GM21360 (cell line): ENCODE results near the gene FCHSD2.

Experiments used
- ATAC-seq: cut with Tn5 transposase; IDR thresholded peaks from one replicate; pipeline ENCODE4 v1.9.1; 2021; ENCODE audit warnings: mild to moderate bottlenecking, moderate library complexity; ENCODE audit not compliant: unreplicated experiment

The FCHSD2 gene

GRCh38 chr11:73172992-73173656 lies 31.0 kb upstream of the FCHSD2 start:
- ATAC-seq, result no peak

GRCh38 chr11:73171436-73172161 lies 29.5 kb upstream of the FCHSD2 start:
- ATAC-seq, result no peak

- ATAC-seq, result no peak
Observed at GRCh38 chr11:73170140-73170539, 28.0 kb upstream of the FCHSD2 start.

GRCh38 chr11:73168925-73169579 lies 26.9 kb upstream of the FCHSD2 start:
- ATAC-seq, result no peak

- ATAC-seq, result no peak
Observed at GRCh38 chr11:73167363-73167954, 25.3 kb upstream of the FCHSD2 start.

DNA sequence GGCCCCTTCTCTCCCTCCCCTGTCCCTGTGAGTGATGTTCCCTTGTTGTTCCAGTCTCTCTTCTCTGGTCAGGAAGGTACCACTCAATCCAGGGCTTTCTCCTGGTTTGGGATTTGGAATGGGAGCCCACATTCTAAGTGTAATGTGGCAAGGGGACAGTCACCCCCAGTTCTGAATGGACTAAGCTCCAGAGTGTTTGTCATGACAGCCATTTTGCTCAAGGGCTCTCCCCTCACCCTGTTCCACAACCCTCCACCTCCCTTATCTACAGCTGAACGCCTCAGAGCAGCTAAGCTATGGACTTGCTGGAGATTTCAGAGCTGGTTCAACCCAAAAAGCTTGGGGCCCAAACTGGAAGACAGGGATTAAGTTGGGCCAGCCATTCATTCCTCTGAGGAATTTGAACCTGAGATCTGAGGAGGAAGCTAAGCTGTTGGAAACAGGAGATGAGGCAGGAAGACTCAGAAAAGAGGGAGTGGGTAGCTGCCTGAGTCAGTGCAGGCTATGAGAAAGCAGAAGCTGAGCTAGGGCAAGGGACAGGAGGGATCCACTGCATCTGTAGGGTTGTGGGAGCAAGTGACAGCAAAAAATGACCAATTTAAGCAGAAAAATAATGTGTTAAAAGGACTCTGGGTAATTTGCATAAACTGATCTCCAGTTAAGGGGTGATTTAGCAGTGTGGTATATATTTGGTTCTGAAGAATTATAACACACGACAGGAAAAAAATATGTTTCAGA lies 22.9 kb upstream of the FCHSD2 start:
- no peak for ATAC-seq

GRCh38 chr11:73163638-73164174 lies 21.6 kb upstream of the FCHSD2 start:
- no peak for ATAC-seq

DNA sequence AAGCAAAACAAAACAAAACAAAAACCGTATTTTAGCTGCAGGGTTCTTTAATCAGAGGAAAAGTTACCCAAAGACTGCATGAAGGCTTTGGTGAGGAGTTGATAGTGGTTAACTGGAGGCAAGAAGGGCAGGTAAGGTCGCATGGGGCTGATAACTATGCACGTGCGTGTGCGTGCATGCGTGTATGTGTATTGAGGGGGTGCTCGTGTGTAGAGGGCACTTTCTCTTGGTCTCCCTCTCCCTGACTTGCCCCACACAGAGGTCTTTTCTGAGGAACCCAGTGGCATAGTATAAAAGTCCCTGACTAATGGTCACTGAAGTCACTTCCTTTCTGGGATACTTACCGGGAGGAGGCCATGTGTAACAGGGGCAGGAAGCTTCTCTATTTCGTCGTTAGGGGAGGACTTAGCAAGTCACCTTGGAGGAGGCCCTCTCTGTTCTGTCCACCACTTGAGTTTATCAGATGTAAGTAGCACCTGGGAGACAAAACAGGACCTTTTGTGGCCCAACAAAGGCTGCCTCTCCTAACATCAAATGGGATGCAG lies 20.1 kb upstream of the FCHSD2 start:
- ATAC-seq, result no peak

DNA sequence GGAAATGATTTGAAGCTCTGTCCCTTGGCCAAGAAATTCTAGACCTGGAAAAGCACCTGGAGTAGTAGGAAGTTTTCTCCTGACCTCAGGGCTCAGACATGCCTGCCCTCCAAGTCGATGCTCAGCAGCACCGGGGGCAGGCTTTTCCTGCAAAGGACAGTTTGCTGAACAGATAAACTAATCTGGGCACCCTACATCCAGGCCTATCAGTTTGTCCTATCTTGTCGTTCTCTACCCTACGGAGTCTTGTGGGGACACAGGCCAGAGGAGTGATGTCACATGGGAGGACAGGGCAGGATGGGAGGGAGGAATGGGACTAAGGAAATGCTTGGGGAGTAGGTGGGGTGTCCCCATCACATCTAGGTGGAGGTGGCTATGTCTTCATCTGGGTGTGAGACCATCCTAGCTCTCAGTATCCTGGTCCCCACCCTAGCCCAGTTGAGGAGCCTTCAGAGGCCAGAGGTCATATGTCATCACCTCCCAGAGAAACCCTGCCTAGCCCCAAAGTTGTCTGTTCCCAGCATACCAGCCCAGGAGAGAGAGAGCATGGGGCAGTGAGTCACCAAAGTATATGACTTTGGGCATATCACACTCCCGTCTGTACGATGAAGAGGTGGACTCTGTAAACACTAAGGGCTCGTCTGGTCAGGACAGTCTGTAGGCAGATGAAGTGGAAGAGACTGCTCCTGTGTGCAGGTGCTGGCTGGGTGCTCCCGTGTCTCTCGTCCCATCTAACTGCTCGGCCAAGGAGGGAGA lies 18.1 kb upstream of the FCHSD2 start:
- ATAC-seq, result no peak

GRCh38 chr11:73159297-73159696 lies 17.2 kb upstream of the FCHSD2 start:
- no peak for ATAC-seq

DNA sequence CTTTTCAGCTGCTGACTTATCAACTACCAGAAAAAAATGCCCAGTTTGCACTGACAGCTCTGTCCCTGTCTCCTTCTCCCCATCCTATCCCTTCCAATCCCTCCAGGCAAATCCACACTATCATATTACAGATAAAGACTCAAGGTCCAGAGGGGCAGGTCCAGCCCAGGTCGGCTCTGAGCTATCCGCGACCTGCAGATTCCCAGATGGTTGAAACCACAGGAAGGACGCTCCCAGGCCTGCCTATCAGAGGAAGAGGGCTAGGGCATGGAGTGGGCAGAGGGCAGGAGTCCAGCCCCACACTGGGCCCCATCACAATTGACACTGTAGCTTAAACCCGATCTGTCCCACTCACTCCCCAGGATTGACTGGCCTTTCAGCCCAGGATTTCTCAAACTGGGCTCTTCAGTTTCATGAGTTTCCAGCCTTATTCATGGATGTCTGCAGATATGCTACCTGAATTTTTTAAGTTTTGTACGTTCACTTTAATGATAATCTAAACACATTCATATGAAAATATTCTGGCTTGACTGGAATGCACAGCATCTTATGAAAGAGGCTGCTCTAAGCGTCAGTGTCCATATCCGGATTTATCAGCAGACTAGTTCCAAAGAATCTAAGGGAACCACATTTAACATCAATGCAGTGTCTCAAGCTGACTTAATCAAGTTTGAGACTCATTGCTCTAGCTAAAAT lies 16.4 kb upstream of the FCHSD2 start:
- no peak for ATAC-seq

DNA sequence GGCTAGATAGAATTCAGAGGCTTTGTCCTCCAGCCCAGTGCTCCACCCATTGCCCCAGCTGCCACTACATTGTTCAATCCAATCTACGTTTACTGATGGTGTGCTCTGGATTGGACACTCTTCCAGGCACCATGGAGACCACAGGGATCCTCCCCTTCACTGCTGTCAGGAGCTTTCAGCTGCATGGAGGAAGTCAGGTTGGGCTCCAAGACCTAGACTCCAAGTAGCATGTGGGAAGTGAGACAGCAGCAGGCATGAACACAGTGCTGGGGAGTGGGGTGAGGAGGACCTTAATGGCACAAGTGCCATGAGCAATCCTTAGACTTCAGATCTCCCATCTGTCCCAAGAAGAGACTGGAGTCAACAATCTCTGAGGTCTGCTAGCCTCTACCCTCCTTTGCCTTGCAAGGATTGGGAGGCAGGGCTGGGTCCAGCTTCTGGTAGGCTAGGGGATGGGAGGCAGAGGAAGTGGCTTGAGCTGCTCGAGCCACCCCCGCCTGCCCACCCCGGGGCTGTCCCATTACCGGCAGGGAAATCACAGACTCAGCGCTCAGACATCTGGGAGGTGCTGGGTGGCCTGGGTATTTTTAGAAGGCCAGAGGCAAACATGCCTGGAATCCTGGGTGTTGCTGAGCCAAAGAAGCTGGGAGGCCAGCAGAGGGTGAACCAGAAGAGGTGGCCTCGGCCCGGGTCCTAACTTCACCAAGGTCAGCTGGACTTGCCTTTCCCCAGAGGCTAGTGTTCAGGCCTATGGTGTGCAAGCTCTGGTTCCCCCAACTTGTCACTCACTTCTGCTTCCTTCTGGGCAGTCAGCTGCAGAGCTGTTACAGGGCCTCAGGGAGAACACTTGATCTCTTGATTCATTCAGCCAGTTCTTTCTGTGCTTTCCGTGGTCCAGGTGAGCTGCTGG lies 15.2 kb upstream of the FCHSD2 start:
- ATAC-seq, result peak; percentile 27

DNA sequence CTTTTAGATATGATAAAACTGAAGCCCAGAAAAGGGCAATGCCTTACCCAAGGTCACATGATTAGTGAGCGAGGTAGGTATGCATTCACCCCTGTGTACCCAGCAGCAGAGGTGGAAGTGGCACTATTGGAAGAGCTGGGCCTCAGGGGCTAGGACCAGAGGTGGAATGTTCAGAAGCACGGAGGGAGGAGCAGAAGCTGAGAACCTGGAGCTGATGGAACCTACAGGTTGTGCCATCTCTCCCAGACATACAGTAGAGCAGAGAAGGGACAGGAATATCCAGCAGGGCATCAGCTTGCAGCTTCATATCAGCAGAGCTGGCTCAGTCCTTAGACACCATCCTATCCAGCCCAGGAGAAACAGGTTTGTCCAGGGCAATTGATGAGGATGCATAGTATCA lies 14.6 kb upstream of the FCHSD2 start:
- ATAC-seq, result no peak

DNA sequence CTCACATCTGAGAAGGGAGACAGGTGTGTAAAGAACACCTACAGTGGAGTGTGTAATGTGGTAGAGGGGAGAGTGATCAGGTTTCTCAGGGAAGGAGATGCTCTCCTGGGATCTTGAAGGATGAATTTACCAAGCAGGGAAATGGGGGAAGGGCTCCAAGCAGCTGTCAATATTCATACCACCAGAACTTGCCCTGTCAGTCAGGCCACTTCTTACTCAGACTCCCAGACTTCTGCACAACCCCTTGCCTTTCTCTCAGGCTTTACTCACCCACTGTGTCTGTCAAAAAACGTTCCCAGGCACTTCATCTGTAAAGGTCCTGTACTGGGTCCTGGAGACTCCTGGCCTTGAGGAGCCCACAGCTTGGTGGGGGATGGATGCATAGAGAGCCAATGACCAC lies 14.0 kb upstream of the FCHSD2 start:
- no peak for ATAC-seq

- ATAC-seq, result no peak
Observed at GRCh38 chr11:73155102-73155501, 13.0 kb upstream of the FCHSD2 start.

DNA sequence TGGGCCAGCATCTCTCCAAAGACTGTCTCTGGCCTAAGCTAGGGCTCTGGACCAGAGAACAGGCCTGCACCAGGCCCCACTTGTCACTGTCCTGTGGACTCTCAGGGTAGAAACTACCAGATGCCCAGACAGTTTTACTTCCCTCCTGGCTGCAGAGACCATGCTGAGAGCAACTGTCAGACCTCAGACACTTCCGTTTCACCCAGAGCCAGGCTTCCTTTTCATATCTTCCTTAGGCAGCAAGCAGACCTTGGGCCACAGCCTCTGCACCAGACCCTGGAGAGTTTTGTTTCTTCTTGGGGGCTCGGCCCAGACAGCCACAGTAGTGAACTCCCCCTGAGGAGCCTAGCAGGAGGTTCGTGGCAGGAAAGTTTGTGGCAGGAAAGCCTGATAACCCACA lies 12.1 kb upstream of the FCHSD2 start:
- peak; percentile 41 for ATAC-seq

DNA sequence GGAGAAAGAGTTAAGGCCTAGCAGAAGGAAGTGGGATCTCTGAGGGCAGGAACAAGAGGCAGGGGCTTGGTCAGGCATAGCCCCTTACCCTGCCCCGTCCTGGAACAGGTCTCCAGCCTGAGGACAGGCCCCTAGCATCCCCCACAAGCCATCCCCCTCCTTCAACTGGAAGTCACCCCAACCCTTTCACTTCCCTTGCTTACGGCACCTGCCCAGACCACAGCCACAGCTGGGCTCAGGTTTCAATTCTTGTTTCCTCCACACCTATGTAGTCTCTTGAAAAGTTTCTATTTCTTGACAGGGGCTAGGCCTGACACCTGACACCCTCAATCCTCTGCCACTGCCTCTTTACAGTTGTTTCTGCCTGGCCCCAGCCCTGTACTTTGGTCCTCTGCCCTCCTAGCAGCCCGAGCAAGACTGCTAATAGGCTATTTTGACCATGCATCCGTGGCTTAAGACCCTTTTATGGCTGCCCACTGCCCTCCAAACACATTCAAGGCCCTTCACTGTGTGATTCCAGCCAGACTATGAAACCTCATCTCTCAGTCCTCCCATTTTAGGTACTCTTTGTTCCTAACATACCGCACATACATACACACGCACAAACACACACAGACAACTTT lies 10.9 kb upstream of the FCHSD2 start:
- ATAC-seq, result peak; percentile 47
